ENCODE measurements around the gene GAS7.

DNA sequence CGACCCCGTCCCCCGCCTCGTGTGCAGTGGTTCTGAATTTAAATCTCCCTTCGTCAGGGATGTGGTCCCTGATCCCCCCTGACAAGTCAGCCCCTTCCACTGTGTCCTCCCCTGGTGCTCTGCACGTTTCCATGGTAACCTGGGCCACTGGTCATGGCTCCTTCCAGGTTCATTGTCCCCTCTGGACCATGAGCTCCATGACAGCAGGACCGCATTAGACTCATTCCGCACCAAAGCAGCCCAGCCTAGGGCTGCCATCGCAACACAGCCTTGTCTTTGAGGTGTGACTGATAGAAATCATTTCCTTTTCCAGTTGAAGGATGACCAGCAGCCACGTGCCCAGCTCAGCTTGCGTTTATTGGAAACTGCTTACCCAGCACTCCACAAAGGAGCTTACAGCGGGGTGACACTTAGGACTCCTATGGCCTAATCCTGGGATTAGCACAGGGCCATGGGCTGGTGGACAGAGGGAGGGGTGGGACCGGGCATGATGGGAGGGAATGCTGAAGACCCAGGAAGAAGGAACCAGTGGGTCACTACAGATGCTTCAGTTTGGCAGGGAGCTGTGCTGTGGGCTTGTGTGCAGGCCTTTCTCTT is 300.9 kb downstream of the GAS7 start:
- TF ChIP-seq, protein P1, sequence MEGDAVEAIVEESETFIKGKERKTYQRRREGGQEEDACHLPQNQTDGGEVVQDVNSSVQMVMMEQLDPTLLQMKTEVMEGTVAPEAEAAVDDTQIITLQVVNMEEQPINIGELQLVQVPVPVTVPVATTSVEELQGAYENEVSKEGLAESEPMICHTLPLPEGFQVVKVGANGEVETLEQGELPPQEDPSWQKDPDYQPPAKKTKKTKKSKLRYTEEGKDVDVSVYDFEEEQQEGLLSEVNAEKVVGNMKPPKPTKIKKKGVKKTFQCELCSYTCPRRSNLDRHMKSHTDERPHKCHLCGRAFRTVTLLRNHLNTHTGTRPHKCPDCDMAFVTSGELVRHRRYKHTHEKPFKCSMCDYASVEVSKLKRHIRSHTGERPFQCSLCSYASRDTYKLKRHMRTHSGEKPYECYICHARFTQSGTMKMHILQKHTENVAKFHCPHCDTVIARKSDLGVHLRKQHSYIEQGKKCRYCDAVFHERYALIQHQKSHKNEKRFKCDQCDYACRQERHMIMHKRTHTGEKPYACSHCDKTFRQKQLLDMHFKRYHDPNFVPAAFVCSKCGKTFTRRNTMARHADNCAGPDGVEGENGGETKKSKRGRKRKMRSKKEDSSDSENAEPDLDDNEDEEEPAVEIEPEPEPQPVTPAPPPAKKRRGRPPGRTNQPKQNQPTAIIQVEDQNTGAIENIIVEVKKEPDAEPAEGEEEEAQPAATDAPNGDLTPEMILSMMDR (conservative IDR thresholded peaks at IDR 0.05; ENCODE audit: low read depth in 2 of 2): no peak
- TF ChIP-seq EZH2phosphoT487 (IDR thresholded peaks at IDR 0.05; ENCODE audit: unreplicated experiment): no peak
- TF ChIP-seq CREB1 (CRISPR knock-in tag; IDR thresholded peaks at IDR 0.05; ENCODE audit: low read depth): no peak
- TF ChIP-seq ZNF114 (CRISPR knock-in tag; IDR thresholded peaks at IDR 0.05): no peak
- TF ChIP-seq EZH2 (IDR thresholded peaks at IDR 0.05; ENCODE audit: low read depth, unreplicated experiment): no peak
- no peak for TF ChIP-seq POLR2AphosphoS5 (IDR thresholded peaks at IDR 0.05; ENCODE audit: low read depth)
- no peak for TF ChIP-seq JUNB (IDR thresholded peaks at IDR 0.05; ENCODE audit: unreplicated experiment)
- TF ChIP-seq NANOG (IDR thresholded peaks at IDR 0.05; ENCODE audit: borderline replicate concordance): no peak
- TF ChIP-seq, protein P2, sequence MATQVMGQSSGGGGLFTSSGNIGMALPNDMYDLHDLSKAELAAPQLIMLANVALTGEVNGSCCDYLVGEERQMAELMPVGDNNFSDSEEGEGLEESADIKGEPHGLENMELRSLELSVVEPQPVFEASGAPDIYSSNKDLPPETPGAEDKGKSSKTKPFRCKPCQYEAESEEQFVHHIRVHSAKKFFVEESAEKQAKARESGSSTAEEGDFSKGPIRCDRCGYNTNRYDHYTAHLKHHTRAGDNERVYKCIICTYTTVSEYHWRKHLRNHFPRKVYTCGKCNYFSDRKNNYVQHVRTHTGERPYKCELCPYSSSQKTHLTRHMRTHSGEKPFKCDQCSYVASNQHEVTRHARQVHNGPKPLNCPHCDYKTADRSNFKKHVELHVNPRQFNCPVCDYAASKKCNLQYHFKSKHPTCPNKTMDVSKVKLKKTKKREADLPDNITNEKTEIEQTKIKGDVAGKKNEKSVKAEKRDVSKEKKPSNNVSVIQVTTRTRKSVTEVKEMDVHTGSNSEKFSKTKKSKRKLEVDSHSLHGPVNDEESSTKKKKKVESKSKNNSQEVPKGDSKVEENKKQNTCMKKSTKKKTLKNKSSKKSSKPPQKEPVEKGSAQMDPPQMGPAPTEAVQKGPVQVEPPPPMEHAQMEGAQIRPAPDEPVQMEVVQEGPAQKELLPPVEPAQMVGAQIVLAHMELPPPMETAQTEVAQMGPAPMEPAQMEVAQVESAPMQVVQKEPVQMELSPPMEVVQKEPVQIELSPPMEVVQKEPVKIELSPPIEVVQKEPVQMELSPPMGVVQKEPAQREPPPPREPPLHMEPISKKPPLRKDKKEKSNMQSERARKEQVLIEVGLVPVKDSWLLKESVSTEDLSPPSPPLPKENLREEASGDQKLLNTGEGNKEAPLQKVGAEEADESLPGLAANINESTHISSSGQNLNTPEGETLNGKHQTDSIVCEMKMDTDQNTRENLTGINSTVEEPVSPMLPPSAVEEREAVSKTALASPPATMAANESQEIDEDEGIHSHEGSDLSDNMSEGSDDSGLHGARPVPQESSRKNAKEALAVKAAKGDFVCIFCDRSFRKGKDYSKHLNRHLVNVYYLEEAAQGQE (IDR thresholded peaks at IDR 0.05; ENCODE audit: unreplicated experiment): no peak
- TF ChIP-seq, protein P3, sequence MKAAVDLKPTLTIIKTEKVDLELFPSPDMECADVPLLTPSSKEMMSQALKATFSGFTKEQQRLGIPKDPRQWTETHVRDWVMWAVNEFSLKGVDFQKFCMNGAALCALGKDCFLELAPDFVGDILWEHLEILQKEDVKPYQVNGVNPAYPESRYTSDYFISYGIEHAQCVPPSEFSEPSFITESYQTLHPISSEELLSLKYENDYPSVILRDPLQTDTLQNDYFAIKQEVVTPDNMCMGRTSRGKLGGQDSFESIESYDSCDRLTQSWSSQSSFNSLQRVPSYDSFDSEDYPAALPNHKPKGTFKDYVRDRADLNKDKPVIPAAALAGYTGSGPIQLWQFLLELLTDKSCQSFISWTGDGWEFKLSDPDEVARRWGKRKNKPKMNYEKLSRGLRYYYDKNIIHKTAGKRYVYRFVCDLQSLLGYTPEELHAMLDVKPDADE (IDR thresholded peaks at IDR 0.05): no peak
- TF ChIP-seq ZNF331 (CRISPR knock-in tag; IDR thresholded peaks at IDR 0.05; ENCODE audit: low read depth): no peak
- no peak for TF ChIP-seq STAT1 (IDR thresholded peaks at IDR 0.05; ENCODE audit: unreplicated experiment)
